Testis (tissue), 3 donors: ENCODE results near the gene AMIGO2. TPM values are rescaled to one million over a fixed set of nuclear protein-coding genes. Genes with fewer than 3 reads are reported as not detected.

Experiments
- DNase-seq: peaks from one replicate; pipeline ENCODE4 v3.0.0-alpha.2; 2019
- H3K27ac ChIP-seq, 2 donors: fragments of 200-600 bp; sonication (generic); one replicate each; pipeline ENCODE4 v1.5.1; 2019
- H3K27me3 ChIP-seq: fragments of 200-600 bp; sonication (generic); one replicate; pipeline ENCODE4 v1.5.1; 2019
- H3K36me3 ChIP-seq: fragments of 200-600 bp; sonication (generic); one replicate; pipeline ENCODE4 v1.5.1; 2017; ENCODE audit warnings: low read depth; ENCODE audit errors: missing control alignments
- H3K4me1 ChIP-seq: fragments of 200-600 bp; sonication (generic); one replicate; pipeline ENCODE4 v1.5.1; 2019
- H3K4me3 ChIP-seq, 2 donors: fragments of 200-600 bp; sonication (generic); one replicate each; pipeline ENCODE4 v1.5.1; 2017 to 2019
- H3K9me3 ChIP-seq: fragments of 200-600 bp; sonication (generic); one replicate; pipeline ENCODE4 v1.5.1; 2017
- POLR2A ChIP-seq: fragments of 450-650 bp; IDR thresholded peaks from one replicate; pipeline ENCODE4 v1.6.1; 2017; ENCODE audit warnings: antibody characterized with exemption, mild to moderate bottlenecking, moderate library complexity
- WGBS, 2 donors: methylation state at CpG; one replicate each; pipeline ENCODE4 v1.1.5; 2018; 5-methylcytosine and 5-hydroxymethylcytosine counted together
- intact Hi-C: fragments of 100-400 bp; cut with DNase I; formaldehyde crosslinking; loops from one replicate; pipeline ENCODE4 v1.15.1; 2023; ENCODE audit warnings: low total_unique reads
- polyA plus RNA-seq: library from polyadenylated mRNA; stranded (reverse); fragments of 350-450 nt; fragmentation: Illumina TruSeq; extraction: RNeasy Lipid Tissue Mini Kit (QIAGEN cat#74804); gene quantifications from one replicate; pipeline ENCODE4 v1.2.3, GENCODE V29; 2014; ENCODE audit warnings: low read depth, low replicate concordance; ENCODE audit not compliant: insufficient read depth
- total RNA-seq, 2 donors: library from RNA; depleted of rRNA; stranded (reverse); fragments of >200 nt; gene quantifications; one replicate each; pipeline ENCODE4 v1.2.3, GENCODE V29; 2016
- TF ChIP-seq, protein P1 (sequence below), 3 experiments: fragments of 450-650 bp in 2 of 3; fragments of 200-600 bp in 1 of 3; sonication (generic) in 1 of 3; IDR thresholded peaks; one replicate each; pipeline ENCODE4 v1.5.1; 2016 to 2019; ENCODE audit warnings: antibody characterized with exemption in 3 of 3, mild to moderate bottlenecking in 2 of 3, moderate library complexity in 1 of 3

AMIGO2 gene
- total and polyA plus RNA-seq, 3 donors from 2014 or later, result 28.8 to 53.2 (median 35.4) TPM

GRCh38 chr12:47107926-47108325 is 28.2 kb upstream of the AMIGO2 start:
- intact Hi-C loops, result no loop called here
- Histone ChIP-seq H3K36me3 (no peaks in the 10 kb centered on the region), H3K4me1 (no peaks in the 10 kb centered on the region), H3K27me3 (no peaks in the 10 kb centered on the region), H3K27ac (no peak overlapping the region), H3K9me3 (no peaks in the 10 kb centered on the region), H3K4me3 (no peak overlapping the region)
- TF ChIP-seq, protein P1, sequence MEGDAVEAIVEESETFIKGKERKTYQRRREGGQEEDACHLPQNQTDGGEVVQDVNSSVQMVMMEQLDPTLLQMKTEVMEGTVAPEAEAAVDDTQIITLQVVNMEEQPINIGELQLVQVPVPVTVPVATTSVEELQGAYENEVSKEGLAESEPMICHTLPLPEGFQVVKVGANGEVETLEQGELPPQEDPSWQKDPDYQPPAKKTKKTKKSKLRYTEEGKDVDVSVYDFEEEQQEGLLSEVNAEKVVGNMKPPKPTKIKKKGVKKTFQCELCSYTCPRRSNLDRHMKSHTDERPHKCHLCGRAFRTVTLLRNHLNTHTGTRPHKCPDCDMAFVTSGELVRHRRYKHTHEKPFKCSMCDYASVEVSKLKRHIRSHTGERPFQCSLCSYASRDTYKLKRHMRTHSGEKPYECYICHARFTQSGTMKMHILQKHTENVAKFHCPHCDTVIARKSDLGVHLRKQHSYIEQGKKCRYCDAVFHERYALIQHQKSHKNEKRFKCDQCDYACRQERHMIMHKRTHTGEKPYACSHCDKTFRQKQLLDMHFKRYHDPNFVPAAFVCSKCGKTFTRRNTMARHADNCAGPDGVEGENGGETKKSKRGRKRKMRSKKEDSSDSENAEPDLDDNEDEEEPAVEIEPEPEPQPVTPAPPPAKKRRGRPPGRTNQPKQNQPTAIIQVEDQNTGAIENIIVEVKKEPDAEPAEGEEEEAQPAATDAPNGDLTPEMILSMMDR (IDR thresholded peaks at IDR 0.05), result no peak
- no peak for TF ChIP-seq POLR2A
- no peak for DNase-seq

DNA sequence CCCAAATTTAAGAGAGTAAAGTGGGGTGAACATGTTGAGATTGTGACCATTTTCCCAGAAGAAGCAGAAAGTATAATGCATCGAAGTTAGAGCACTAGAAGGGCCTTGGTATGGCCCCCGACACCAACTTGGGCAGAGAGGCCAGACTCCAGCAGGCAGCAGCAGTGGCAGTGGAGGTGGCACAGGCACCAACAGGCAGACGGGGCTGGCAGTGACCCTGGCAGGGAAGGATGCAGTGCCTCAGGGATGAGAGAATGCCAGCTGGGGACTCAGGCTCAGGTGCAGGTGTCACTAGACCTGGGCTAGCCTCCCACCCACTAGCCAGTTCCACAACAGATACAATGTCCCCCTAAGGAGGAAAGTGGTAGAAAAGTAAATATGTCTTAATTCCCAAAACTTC is 27.7 kb upstream of the AMIGO2 start:
- no peak overlapping the region for H3K27ac ChIP-seq
- DNase-seq, result no peak
- H3K4me3 ChIP-seq, result no peak overlapping the region
- no peak for TF ChIP-seq POLR2A
- TF ChIP-seq, protein P1 (IDR thresholded peaks at IDR 0.05), result no peak
- intact Hi-C loops, result no loop called here
- H3K4me1 ChIP-seq, result no peaks in the 10 kb centered on the region
- no peaks in the 10 kb centered on the region for H3K36me3 ChIP-seq
- H3K27me3 ChIP-seq, result no peaks in the 10 kb centered on the region
- no peaks in the 10 kb centered on the region for H3K9me3 ChIP-seq
- WGBS, 2 donors, result 71 to 95% methylated on average over 1 to 3 of the region's 3 CpGs

- H3K27ac ChIP-seq, result no peak overlapping the region
- no peaks in the 10 kb centered on the region for H3K36me3 ChIP-seq
- H3K27me3 ChIP-seq, result no peaks in the 10 kb centered on the region
- WGBS, 2 donors, result 92 to 96% methylated on average over 10 of the region's 10 CpGs
- no peaks in the 10 kb centered on the region for H3K9me3 ChIP-seq
- intact Hi-C loops, result no loop called here
- TF ChIP-seq POLR2A, result no peak
- TF ChIP-seq, protein P1 (IDR thresholded peaks at IDR 0.05), result no peak
- no peak for DNase-seq
- no peak overlapping the region for H3K4me3 ChIP-seq
- H3K4me1 ChIP-seq, result no peaks in the 10 kb centered on the region
These were observed 26.3 kb upstream of the AMIGO2 start for GRCh38 chr12:47105914-47106674.

DNA sequence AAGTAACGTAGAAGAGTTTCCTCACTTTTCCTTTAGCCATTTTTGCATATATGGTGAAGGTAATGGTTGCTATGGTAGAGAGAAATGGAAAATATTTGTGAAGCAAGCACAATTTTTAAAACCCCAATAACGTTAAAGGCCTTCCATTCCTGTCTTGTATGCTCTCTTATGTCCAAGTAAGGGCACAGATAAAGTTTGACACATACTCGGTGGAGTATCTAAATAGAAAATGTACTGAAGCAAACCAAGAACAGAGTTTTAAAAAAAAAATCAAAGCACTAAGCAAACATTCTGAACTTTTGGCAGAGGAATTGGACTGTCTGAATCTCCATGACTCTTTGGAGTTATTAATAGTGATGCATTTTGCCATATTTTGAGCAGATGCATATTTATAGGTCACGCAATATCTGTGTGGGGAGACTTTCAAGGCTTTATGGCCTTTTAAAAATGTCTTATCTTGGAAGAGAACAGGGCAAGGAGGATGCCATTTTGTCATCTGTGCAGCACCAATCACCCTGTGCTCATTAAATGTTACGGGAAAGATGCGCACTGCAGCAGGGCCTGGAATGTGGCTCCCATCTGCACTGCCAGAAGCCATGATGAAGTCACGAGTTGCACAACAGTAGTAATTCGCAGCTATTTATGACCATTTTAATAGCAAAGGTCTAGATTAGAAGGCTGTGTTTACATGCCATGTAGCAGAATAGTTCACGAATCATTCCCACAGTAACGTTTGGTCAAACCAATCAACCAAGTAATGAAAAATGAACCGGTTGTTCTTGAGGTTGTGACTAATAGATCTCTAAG is 23.3 kb upstream of the AMIGO2 start:
- H3K36me3 ChIP-seq, result no peaks in the 10 kb centered on the region
- 70 to 72% methylated on average over 10 to 11 of the region's 11 CpGs for WGBS, 2 donors
- no peak overlapping the region for H3K4me3 ChIP-seq
- no peaks in the 10 kb centered on the region for H3K9me3 ChIP-seq
- H3K4me1 ChIP-seq, result peaks cover 6% of the 10 kb centered on the region
- no peak for TF ChIP-seq POLR2A
- TF ChIP-seq, protein P1 (IDR thresholded peaks at IDR 0.05), result no peak
- no peaks in the 10 kb centered on the region for H3K27me3 ChIP-seq
- intact Hi-C loops, result no loop called here
- no peak for DNase-seq
- H3K27ac ChIP-seq, result no peak overlapping the region
